ENCODE measurements around the gene DNPH1.

Gene DNPH1

DNA sequence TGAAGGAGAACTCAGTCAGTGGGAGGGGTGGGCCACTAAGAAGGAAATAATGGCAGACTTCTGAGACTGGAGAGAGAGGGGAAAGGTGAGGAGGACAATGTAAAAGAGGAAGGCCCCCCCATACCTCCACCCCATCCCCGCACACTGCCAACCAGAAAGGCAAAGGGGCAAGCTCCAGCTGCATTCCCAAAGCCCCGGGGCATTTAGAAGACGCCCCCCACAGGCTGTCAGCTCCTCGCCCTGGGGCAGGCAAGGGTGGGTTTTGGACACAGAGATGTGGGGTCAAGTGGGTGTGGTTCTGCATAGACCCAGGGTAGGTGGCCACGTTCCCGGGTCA, 48.0 kb upstream of the DNPH1 start:
- TF ChIP-seq YY1 (IDR thresholded peaks at IDR 0.05; ENCODE audit: low read depth): no peak
- no peak for TF ChIP-seq CEBPB (IDR thresholded peaks at IDR 0.05)
- TF ChIP-seq RAD21 (IDR thresholded peaks at IDR 0.05; ENCODE audit: low read depth): no peak
- no peak for TF ChIP-seq EGR1 (IDR thresholded peaks at IDR 0.05)
- no peak for TF ChIP-seq TCF12 (IDR thresholded peaks at IDR 0.05; ENCODE audit: low read depth)

DNA sequence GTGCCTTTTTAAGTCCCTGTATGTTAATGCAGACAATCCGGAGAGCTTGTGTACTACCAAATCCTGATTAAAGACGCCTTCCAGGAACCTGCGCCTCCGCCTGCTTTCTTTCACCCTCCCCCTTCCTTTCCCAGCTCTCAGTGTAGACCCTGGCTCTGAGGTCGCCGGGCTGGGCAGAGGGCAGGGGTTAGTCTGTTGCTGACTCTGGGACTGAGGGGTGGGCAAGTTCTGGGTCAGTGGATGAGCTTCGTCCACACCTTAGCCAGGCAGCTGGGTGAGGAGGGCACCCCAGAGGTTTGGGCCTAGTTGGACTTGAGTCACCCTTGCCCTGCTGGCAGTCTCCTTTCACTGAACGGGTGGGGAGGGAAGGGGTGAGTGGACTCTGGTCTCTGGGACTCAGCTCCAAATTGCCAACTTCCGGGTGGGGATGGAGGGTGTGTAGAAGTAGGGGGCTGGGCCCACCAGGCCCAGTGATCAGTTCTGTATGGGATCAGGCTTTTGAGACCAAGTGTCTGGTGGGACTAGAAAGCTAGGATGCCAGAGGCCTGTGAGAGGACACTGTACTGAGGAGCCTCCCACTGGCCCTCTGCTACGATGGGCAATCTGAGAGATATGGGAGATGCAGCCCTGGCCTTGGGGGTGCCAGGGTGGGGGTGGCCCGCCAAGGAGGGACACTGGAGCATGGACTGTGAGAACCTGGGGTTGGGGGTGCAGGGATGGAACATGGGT, 47.5 kb upstream of the DNPH1 start:
- no peak for TF ChIP-seq EP300 (IDR thresholded peaks at IDR 0.05; ENCODE audit: borderline replicate concordance)
- TF ChIP-seq EGR1 (IDR thresholded peaks at IDR 0.05): no peak
- no peak for TF ChIP-seq TCF12 (IDR thresholded peaks at IDR 0.05; ENCODE audit: low read depth)
- no peak for TF ChIP-seq CEBPB (IDR thresholded peaks at IDR 0.05)
- TF ChIP-seq, protein P1, sequence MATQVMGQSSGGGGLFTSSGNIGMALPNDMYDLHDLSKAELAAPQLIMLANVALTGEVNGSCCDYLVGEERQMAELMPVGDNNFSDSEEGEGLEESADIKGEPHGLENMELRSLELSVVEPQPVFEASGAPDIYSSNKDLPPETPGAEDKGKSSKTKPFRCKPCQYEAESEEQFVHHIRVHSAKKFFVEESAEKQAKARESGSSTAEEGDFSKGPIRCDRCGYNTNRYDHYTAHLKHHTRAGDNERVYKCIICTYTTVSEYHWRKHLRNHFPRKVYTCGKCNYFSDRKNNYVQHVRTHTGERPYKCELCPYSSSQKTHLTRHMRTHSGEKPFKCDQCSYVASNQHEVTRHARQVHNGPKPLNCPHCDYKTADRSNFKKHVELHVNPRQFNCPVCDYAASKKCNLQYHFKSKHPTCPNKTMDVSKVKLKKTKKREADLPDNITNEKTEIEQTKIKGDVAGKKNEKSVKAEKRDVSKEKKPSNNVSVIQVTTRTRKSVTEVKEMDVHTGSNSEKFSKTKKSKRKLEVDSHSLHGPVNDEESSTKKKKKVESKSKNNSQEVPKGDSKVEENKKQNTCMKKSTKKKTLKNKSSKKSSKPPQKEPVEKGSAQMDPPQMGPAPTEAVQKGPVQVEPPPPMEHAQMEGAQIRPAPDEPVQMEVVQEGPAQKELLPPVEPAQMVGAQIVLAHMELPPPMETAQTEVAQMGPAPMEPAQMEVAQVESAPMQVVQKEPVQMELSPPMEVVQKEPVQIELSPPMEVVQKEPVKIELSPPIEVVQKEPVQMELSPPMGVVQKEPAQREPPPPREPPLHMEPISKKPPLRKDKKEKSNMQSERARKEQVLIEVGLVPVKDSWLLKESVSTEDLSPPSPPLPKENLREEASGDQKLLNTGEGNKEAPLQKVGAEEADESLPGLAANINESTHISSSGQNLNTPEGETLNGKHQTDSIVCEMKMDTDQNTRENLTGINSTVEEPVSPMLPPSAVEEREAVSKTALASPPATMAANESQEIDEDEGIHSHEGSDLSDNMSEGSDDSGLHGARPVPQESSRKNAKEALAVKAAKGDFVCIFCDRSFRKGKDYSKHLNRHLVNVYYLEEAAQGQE (IDR thresholded peaks at IDR 0.05; ENCODE audit: low read depth): no peak
- no peak for TF ChIP-seq NFIC (IDR thresholded peaks at IDR 0.05)
- TF ChIP-seq TAF1 (IDR thresholded peaks at IDR 0.05; ENCODE audit: low read depth): no peak

DNA sequence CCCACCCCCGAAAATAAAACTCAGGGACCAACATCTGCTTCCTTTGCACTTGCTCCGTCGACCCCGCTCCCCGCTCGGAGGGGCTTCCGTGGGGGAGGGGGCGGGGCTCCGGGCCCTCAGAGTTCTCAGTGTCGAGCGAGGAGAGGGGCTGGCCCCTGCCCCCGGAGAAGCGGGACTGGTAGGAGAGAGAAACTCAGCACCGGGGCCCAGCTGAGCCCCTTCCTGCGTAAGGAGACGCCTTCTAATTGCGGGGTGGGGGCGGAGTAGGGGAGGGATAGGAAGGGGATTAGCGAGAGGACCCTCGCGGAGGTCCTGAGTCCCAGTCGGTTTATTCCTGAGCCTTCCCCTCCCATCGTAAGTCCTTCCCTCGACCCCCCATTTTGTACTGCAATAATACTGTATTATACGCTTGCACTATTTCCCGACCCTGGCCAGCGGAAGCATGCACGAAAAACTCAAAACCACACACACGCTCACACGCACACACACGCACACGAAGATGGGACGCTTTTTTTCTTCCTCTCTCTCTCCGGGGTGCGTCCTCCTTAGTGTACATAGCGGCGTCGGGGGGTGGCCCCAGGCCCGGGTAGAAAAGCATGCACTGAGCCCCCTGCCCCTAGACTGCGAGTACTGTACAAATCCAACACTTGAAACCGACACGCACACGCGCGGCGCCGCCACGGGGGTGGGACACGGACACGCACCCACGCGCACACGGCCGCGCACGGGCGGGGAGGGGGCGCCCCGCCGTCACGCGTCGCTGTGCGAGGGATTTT, 46.7 kb upstream of the DNPH1 start:
- TF ChIP-seq EP300 (IDR thresholded peaks at IDR 0.05; ENCODE audit: borderline replicate concordance) (no peak), CEBPB (IDR thresholded peaks at IDR 0.05) (no peak), TAF1 (IDR thresholded peaks at IDR 0.05; ENCODE audit: low read depth) (no peak), RAD21 (IDR thresholded peaks at IDR 0.05; ENCODE audit: low read depth) (no peak), EGR1 (IDR thresholded peaks at IDR 0.05) (no peak), ZBTB7A (IDR thresholded peaks at IDR 0.05; ENCODE audit: low read depth) (0 out of 2 replicates have a peak, but pooled peaks have one; percentile 7), CREB1 (IDR thresholded peaks at IDR 0.05; ENCODE audit: low read depth) (no peak)
- TF ChIP-seq, protein P2, sequence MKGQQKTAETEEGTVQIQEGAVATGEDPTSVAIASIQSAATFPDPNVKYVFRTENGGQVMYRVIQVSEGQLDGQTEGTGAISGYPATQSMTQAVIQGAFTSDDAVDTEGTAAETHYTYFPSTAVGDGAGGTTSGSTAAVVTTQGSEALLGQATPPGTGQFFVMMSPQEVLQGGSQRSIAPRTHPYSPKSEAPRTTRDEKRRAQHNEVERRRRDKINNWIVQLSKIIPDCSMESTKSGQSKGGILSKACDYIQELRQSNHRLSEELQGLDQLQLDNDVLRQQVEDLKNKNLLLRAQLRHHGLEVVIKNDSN (IDR thresholded peaks at IDR 0.05): no peak
- TF ChIP-seq, protein P1 (IDR thresholded peaks at IDR 0.05; ENCODE audit: low read depth): no peak

DNA sequence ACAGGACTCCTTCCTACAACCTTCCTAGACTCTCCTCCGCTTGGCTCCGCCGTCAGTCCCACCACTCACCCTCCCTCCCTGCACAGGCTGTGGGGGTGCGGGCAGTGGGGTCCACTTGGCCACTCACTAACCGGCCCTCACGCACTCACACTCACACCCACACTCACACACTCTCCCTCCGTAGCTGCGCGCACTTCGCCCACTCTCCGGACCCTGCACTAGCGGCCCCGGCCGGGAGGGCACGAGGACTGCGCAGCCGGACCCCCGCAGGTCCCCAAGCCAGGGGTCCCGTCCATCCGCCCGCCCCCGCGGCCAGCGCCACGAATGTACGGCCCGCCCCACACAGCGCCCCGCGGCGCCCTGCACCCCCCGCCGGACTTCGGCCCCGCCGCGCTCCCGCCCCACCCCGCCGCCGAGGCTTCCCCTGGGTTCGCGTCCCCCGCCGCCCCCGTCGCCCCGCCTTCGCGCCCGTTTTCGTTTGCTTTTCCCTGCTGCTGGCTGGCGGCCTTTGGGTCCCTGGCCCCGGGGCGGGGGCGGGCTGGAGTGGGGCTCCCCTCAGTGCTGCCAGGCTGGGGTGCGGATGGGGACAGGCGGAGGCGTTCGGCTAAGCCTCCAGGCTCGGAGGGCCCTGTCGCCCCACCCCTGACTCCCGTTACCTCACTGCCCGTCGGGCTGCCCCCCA, 45.8 kb upstream of the DNPH1 start:
- TF ChIP-seq TCF12 (IDR thresholded peaks at IDR 0.05; ENCODE audit: low read depth) (no peak), FOXM1 (IDR thresholded peaks at IDR 0.05; ENCODE audit: borderline replicate concordance, low read depth) (no peak), TEAD4 (IDR thresholded peaks at IDR 0.05) (no peak), TAF1 (IDR thresholded peaks at IDR 0.05; ENCODE audit: low read depth) (no peak), ZBTB7A (IDR thresholded peaks at IDR 0.05; ENCODE audit: low read depth) (peak; percentile 40; the same call in 1 of the 2 replicates), EGR1 (IDR thresholded peaks at IDR 0.05) (peak; percentile 59; the same call in 1 of the 2 replicates), EP300 (IDR thresholded peaks at IDR 0.05; ENCODE audit: borderline replicate concordance) (no peak), RAD21 (IDR thresholded peaks at IDR 0.05; ENCODE audit: low read depth) (no peak), CEBPB (IDR thresholded peaks at IDR 0.05) (no peak), YY1 (IDR thresholded peaks at IDR 0.05; ENCODE audit: low read depth) (no peak), CREB1 (IDR thresholded peaks at IDR 0.05; ENCODE audit: low read depth) (no peak)
- TF ChIP-seq, protein P3, sequence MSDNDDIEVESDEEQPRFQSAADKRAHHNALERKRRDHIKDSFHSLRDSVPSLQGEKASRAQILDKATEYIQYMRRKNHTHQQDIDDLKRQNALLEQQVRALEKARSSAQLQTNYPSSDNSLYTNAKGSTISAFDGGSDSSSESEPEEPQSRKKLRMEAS (IDR thresholded peaks at IDR 0.05): no peak
- TF ChIP-seq, protein P2 (IDR thresholded peaks at IDR 0.05): no peak
- TF ChIP-seq, protein P1 (IDR thresholded peaks at IDR 0.05; ENCODE audit: low read depth): no peak
